Measurements from ENCODE around the gene SPNS2. TPM values are rescaled to one million over a fixed set of nuclear protein-coding genes. Genes with fewer than 3 reads are reported as not detected.

Gene SPNS2
- total and polyA plus RNA-seq, 4 donors: 4.0 to 9.0 (median 5.2) TPM

- Histone ChIP-seq H3K4me1 (ENCODE audit: control insufficient read depth in 4 of 4, insufficient read depth in 4 of 4, low read length in 3 of 4) (peaks cover 2 to 25% (median 12%) of the 10 kb centered on the region in 4 donors), H3K36me3 (ENCODE audit: control insufficient read depth in 4 of 4, insufficient read depth in 3 of 4, low read depth in 1 of 4, low read length in 3 of 4) (peaks cover 11 to 35% (median 20%) of the 10 kb centered on the region in 4 donors), H3K9me3 (ENCODE audit: control insufficient read depth in 4 of 4, low read length in 3 of 4) (no peaks in the 10 kb centered on the region), H3K4me3 (ENCODE audit: low read depth in 1 of 3, low read length in 3 of 3) (peak overlapping the region; percentile 83 to 97 (median 91)), H3K9ac (ENCODE audit: low read depth in 1 of 2, low read length in 2 of 2) (peak overlapping the region in 1 of 2 donors; percentile 72), H3K27ac (ENCODE audit: low read depth in 1 of 2, low read length in 2 of 2) (no peak overlapping the region), H3K27me3 (ENCODE audit: control insufficient read depth in 4 of 4, insufficient read depth in 4 of 4, low read length in 3 of 4) (no peaks in the 10 kb centered on the region)
- TF ChIP-seq GABPA (IDR thresholded peaks at IDR 0.05 in 1 of 2, conservative IDR thresholded peaks at IDR 0.05 in 1 of 2) (no peak), SP1 (IDR thresholded peaks at IDR 0.05) (no peak), RXRA (IDR thresholded peaks at IDR 0.05) (no peak), ATF3 (IDR thresholded peaks at IDR 0.05) (no peak), RAD21 (IDR thresholded peaks at IDR 0.05) (no peak), CTCF (IDR thresholded peaks at IDR 0.05; ENCODE audit: low read depth, low read length, missing input control) (no peak), HNF4A (conservative IDR thresholded peaks at IDR 0.05) (no peak), ZBTB33 (IDR thresholded peaks at IDR 0.05) (no peak), TAF1 (conservative IDR thresholded peaks at IDR 0.05) (no peak), FOXA2 (IDR thresholded peaks at IDR 0.05) (no peak), FOXA1 (IDR thresholded peaks at IDR 0.05) (no peak), NR2F2 (IDR thresholded peaks at IDR 0.05) (no peak), MAX (IDR thresholded peaks at IDR 0.05) (no peak), YY1 (IDR thresholded peaks at IDR 0.05) (no peak), JUND (IDR thresholded peaks at IDR 0.05) (no peak), REST (IDR thresholded peaks at IDR 0.05) (no peak), HNF4G (IDR thresholded peaks at IDR 0.05) (no peak), EGR1 (IDR thresholded peaks at IDR 0.05; ENCODE audit: low read depth in 2 of 2) (no peak)
- DNase-seq (ENCODE audit: low spot score): no peak
- 21% methylated on average over 18 of the region's 18 CpGs for WGBS
Observed at GRCh38 chr17:4554441-4554996, 55.8 kb downstream of the SPNS2 start.

All from liver (tissue), 9 donors.